ACHN (cell line): ENCODE data around the gene PDE11A.
"Not testable (repeated sequence)": the region's sequence is repeated elsewhere in the genome, so short reads cannot be mapped to it uniquely, and the experiment has no call there.

Experiments
- DNase-seq: peaks from one replicate; pipeline ENCODE4 v3.0.0-alpha.2; 2015
- in situ Hi-C: cut with HindIII; loops from 2 replicates; pipeline ENCODE4 v1.10.0; 2017; ENCODE audit warnings: low sequenced_read_pairs, low pct_ligation_motif_present, low pct_unique_long_range_greater_than_20kb

PDE11A gene

DNA sequence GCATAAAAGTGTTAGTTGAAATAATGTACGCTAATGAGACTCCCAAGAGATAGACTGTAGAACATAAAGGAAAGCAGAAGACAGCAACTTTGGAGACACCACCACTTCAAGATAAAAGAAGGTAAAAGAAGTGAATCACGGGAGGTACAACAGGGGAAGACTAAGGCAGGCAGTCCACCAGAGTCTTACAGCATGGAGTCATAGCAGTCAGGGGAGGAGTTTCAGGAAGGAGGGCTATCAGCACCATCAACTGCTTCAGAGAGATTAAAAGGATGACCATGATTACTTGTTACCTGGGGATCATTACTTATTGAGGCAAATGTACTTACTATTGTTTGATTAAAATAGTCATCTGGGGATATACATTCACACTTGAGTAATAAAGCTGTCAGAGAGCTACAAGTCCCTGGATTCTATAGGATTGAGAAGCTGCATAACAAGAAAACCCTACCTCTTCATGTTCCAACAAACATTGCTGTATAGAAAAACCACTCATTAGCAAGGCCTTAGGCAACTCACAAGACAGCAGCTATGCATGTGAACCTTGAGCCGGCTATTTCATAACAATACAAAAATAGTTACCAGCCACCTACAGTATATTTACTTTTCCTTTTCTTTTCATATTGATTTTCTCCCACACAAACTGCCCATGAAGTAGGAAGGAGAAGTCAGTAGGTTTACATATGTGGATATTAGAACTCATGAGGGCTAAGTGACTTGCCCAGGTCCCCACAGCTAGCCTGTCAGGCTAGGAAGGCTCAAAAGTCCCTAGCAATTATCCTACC, 101.7 kb downstream of the PDE11A start:
- in situ Hi-C loops: no loop called here
- DNase-seq: no peak

DNA sequence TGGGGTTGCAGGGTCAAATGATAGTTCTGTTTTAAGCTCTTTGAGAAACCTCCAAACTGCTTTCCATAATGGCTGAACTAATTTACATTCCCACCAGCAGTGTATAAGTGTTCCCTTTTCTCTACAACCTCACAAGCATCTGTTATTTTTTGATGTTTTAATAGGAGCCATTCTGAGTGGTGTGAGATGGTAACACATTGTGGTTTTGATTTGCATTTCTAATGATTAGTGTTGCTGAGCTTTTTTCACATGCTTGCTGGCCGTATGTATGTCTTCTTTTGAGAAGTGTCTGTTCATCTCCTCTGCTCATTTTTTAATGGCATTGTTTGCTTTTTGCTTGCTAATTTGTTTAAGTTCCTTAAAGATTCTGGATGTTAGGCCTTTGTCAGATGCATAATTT, 107.7 kb downstream of the PDE11A start:
- no peak for DNase-seq
- in situ Hi-C loops: no loop called here

DNA sequence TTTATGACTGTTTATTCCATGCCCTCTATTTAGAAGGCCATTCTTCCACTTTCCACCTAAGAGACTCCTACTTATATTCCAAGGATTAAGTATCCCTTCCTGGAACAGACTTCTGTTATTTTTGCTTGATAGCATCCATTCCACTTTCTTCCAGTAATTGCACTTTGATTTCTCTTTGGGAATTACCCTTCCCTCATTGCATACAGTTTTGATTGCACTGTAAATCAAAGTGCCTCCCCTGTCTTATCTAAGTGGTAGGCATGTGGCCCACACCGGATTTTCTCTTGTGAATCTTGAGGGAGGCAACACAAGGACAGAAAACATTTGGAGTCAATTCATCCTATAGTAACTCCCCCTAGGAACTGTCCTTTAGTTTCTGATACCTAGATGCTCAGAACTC, 120.4 kb downstream of the PDE11A start:
- in situ Hi-C loops: no loop called here
- DNase-seq: no peak

DNA sequence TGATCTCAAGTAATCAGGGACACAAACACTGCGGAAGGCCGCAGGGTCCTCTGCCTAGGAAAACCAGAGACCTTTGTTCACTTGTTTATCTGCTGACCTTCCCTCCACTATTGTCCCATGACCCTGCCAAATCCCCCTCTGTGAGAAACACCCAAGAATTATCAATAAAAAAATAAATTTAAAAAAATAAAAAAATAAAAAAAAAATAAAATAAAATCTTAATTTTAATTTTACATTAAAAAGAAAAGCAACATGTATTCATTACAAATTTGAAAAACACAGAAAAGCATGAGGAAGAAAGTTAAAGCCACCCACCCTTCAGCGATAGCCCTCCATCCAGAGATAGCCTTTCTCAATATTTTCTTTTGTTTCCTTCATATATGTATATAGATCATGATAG, 125.0 kb downstream of the PDE11A start:
- in situ Hi-C loops, DNase-seq: not testable (repeated sequence)

DNA sequence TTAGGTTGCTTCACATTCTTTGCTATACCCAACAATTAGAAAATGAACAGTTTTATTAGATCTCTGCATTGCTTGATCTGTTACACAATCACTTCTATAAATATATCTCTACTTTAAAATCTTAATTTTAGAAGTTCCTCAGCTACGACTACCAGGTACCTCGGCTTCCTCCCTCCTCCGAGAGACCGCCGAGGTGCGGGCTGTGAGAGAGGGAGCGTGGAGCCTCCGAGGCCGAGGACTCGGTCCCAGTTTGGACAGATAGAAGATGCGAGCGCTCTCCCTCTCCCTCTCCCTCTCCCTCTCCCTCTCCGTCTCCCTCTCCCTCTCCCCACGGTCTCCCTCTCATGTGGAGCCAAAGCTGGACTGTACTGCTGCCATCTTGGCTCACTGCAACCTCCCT, 128.0 kb downstream of the PDE11A start:
- DNase-seq, in situ Hi-C loops: not testable (repeated sequence)

DNA sequence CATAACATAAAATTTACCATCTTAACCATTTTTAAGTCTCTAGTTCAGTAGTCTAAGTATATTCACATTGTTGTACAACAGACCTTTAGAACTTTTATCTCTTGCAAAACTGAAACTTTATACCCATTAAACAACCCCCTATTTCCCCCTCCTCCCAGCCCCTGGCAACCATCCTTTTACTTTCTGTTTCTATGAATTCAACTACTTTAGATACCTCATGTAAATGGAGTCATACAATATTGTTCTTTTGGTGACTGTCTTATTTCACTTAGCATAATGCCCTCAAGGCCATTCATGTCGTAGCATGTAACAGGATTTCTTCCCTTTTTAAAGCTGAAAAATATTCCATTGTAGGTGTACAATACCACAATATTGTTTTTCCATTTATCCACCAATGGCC, 129.8 kb downstream of the PDE11A start:
- no peak for DNase-seq
- in situ Hi-C loops: no loop called here

DNA sequence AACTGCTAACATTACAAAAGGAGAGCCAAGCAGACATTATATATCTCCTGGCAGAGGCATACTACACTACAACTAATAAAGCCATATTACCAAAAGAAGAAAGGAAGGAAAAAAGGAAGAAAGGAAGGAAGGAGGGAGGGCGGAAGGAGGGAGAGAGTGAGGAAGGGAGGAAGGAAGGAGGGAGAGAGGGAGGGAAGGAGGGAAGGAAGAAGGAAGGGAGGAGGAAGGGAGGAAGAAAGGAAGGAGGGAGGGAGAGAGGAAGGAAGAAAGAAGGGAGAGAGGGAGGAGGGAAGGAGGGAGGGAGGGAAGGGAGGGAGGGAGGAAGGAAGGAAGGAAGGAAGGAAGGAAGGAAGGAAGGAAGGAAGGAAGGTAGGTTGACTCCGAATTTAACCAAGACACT, 133.4 kb downstream of the PDE11A start:
- in situ Hi-C loops: no loop called here
- DNase-seq: no peak

DNA sequence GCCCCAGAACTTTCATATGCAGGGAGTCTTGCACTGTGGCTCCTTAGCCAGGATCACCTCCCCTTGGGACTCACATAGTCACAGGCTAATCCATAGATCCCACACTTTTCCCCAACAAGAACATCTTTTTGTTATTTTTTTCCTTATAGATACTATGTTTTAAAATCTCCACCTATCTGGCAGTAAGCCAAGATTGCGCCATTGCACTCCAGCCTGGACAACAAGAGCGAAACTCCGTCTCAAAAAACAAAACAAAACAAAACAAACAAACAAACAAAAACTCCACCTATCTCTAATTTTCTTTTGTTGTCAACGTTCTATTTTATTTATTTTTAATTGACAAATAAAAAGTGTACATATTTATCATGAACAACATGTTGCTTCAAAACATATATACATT, 141.7 kb downstream of the PDE11A start:
- DNase-seq: no peak
- in situ Hi-C loops: no loop called here

DNA sequence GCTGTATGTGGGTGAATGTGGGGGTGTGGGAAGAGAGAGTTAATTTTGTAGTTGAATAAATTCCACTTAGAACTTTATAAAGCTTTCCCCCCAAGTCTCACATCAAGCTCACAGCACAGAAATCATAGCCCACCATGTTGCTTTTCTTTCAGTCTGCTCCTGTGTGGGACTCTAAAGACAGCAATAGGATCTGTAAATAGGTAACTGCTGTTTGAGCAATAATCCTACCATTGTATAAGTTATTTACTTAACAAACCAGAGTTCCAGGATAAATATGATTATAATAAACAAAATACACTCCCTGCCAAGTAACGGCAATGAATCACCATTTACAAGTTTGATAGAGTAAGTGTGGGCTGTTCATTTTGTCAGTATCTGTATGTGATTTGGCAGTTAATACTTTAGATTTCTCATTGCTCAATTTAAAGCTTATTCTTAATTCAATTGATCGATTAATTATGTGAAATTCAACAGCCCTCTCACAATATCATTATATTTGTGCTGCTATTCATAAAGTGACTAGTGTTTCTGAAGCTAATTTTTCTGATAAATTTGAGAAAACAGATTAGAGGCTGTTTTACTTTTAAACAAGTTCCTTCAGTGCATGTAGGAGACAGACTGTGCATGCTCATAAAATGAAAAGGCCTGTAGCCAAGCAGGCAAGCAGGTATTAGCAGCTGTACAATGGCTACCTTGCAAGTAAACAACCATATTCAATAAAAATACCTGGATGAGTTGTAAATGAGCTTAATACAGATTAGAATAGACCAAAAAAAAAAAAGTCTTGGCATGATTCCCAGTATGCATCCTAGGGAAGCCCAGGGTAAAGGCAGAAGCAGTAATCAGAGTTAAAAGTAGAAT, 142.7 kb downstream of the PDE11A start:
- DNase-seq: no peak
- in situ Hi-C loops: no loop called here

DNA sequence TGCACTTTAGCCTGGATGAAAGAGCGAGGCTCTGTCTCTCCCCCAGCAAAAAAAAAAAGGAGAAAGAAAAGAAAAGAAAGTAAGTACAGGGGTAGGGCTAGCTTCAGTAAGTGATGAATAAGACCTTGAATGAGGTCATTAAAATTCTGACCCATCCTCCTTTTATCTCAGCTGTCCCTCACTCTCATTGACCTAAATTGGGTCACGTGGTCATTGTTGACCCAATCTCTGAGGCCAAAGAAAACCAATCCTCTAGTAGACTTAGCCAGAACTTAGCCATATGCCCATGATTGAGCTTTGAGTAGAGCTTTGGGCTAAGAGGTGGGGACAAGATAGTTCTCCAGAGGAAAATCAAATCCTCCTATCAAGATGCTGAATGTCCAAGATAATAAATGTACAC, 149.3 kb downstream of the PDE11A start:
- no peak for DNase-seq
- in situ Hi-C loops: no loop called here

DNA sequence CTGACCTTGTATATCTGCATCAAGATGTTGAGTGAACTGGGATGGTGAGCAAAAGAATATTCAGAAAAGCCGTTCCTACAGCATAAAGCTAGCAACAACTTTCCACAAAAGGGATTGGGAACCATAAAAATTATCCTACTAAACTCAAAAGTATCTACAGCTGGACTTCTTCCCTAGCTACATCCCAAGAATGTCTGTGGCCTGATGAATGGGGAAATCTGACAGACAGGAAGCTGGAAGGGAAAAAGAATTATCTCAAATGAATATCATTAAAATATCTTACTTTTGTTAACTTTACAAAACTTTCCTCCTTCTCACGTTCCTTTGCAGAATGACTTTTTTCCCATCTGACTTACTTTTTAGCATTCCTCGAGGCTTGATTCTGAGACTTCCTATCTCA, 150.9 kb downstream of the PDE11A start:
- in situ Hi-C loops: no loop called here
- no peak for DNase-seq

DNA sequence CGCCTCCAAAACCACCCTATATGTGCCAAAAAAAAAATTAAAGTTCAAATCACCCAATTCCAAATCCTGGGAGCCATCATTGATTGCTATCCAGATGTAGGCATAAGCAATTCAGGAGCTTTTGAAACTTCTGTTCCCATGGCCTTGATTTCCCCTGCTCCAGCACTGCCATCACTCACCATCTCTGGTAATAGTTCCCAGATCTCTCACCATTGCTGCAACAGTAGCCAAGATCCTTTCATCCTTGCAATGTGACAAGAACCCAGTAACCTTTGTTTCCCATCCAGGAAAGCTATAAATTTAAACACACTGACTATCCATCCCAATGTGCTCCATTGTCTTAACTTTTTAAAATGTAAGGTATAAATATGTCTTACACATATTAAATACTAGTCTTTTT, 155.4 kb downstream of the PDE11A start:
- no peak for DNase-seq
- in situ Hi-C loops: no loop called here

DNA sequence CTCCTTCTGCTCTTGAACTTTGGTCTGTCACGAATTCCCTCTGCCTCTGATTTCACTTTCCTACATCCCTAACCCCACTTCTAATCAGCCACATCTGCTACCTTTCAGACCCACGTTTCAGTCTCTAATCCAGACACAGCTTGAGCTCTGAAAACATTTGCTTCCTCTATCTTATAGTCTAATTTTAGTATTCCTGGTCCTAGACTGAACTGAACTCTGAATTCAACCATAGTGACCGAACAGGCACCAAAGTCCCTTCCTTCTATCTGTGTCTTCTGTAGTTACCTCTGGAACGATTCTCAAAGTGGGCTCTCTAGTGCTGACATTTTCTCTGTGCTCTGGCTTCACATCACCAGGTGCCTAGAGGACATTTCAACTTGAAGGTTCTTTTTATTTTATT, 156.2 kb downstream of the PDE11A start:
- no peak for DNase-seq
- in situ Hi-C loops: no loop called here

DNA sequence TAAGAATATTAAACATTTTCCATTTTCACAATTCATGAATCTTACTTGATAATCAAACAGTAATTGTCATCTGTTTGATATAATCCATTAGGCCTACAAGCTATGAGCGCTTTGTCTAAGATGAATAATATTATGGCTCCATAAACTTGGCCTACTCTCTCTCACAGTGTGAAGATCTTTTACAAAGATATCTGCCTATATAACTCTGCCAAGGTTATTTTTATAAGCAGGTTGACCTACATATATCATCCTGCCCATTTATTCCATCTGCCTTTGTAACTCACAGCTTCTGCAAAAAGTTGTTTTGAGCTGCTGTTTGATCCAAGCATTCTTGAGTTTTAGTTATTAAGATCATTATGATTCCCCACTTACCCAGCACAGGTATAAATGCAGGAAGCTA, 158.3 kb downstream of the PDE11A start:
- in situ Hi-C loops: no loop called here
- no peak for DNase-seq

DNA sequence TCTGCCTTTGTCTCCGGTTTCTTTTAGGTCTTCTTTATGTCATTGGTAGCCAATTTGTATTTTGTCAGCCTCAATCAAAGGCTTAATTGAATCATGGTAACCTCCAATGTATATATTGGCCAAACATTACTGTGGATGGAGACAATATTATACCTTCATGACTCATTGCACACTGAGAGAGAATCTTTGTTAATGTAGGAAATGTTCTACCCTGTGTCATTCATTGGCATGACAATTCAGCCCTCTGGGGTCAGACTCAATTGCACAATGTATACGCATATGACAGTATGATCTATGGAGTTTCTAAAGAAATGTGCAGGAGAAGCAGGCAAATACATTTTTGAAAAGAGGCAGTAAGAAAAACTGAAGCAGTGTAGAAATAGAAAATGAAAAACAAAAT, 162.6 kb downstream of the PDE11A start:
- in situ Hi-C loops: no loop called here
- DNase-seq: no peak

DNA sequence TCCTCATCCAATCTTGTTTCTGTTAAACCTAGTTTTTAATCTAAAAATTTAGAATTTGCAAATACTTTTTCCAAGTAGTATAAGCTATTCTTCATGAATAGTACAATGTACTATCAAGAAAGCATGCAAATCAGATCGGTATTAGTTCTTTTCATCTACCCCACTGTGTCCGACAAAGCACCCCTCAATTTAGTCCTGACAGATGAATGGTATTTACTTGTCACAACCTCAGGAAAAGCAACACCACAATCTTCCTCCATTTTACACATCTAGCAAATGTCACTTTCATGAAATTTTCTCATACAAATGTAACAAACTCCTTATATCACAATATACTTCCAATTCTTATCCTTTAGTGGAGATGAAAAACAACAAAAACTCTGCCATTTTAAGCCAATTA, 163.8 kb downstream of the PDE11A start:
- DNase-seq: no peak

DNA sequence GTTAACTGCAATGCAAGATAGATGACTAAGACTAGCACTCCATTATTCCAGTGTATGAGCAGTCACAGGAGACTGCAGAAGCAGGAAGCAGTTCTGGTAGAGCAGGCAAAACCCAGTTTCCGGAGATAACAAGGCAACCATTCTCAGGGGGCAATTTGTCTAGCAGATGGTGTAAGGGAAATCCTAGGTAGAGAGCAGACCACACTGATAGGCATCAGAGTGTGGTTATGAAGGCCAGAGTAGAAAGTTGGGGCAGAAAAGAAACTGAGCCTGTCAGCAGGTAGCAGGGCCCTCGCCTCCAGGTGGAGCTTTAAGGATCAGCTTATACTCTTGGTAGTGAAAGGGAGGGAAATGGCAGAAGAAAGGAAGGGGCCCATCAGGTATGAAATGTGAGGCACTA, 164.4 kb downstream of the PDE11A start:
- in situ Hi-C loops: no loop called here
- no peak for DNase-seq

More for the DNA sequence above, 163.8 kb downstream of the PDE11A start:
- in situ Hi-C loops: no loop called here

DNA sequence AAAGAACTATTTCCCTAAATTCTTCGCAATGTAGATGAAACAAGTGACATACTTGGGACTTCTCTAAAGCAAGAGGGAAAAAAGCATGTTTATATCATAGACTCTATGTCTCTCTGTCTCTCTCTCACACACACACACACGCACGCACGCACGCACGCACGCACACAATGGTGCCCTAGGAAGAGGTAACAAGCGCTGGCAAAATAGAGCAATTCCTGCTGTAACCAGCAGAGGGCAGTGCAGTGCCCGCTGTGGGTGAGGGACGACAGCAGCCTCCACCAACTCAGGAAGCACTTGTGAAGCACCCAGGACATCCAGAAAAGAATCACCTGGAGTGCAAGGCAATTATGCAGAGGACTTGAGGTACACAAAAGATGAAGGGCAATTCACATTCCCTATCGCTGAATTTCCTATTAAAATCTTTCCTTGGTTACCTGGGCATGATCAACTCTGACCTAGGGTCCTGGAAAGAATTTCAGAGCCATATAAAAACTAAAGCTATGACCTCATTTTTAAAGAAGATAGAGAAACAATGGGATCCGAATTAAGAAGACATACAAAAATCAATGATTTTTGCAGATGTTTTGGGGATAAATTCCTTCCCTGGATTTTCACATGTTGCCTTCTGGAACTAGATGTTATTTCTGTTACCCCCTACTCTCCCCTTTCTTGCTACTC, 166.4 kb downstream of the PDE11A start:
- in situ Hi-C loops: no loop called here
- peak; percentile 86 for DNase-seq

DNA sequence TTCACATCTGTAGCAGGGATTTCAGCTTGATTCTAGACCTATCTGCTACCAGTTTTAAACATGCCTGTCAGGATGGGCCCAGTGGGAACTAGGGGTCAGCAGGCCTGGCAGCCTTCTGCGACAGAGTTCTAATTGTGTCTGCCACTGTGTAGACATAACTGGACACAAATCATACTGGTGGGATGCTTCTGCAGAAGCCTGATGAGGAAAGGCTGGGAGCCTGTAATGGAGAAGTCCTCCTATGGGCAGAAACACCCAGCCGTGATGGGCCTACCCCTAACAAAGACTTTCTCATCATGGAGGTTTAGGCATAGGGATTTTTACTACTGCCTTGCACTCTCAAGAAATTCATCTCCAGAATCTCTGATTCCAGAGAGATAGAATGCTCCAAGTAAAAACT, 166.9 kb downstream of the PDE11A start:
- in situ Hi-C loops: no loop called here
- no peak for DNase-seq
